ENCODE measurements around the gene WBP11. TPM values are rescaled to one million over a fixed set of nuclear protein-coding genes. Genes with fewer than 3 reads are reported as not detected.

Gene WBP11
- total and polyA plus RNA-seq, 2 of the 13 experiments (the other 11 are each of a cell fraction or from before 2014, with no cell fraction given): 7.6 to 31.0 TPM

DNA sequence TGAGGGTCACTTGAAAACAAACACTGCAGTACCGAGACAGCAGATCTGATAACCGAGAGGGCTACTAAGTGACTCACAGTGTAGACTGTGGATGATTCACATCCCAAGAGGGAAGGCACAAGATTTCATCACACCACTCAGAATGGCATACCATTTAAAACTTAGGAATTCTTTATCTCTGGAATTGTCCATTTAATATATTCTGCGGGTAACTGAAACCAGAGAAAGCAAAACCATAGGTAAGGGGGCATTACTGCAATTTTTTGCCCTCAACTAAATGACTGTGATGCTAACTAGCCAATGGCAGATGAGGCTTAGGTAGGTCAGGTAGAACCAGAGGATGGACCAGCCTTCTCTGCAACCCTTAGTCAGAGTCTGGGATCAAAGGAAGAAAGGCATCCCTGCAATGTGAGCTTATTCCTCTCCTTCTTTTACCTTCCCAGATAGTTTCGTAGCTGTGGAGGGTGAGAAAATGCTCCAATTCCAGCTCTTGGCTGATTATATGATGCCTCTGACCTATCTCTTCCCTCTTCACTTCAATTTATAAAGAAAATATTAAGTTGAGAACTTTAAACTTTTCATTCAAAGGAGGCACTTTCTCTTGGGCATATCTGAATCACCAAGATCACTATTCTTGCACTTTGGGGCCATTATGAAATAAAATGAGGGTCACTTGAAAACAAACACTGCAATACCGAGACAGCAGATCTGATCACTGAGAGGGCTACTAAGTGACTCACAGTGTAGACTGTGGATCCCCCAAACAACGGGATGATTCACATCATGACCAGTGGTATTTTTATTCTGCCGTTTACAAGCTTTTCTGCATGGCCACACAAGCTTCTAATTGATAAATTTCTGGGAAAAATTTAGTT, 33.3 kb upstream of the WBP11 start:
- no peaks in the 10 kb centered on the region for H3K9me3 ChIP-seq (ENCODE audit: low read length)
- H3K27me3 ChIP-seq (ENCODE audit: control insufficient read depth in 1 of 2, insufficient read depth in 2 of 2, low read length in 2 of 2): no peaks in the 10 kb centered on the region
- no TSS peak for BruUV-seq (replicated peaks)
- ATAC-seq (peak; percentile 80), DNase-seq (ENCODE audit: low spot score) (peak; percentile 68), FAIRE-seq (no peak)
- intact Hi-C loops (cut with micrococcal nuclease; ENCODE audit: unreplicated experiment): no loop called here
- no peak overlapping the region for H2AFZ ChIP-seq (ENCODE audit: low read length)
- ChIA-PET POLR2A (interaction anchor here (1.3 to 2.2 kb wide), 4 partner anchors 9 to 66 kb away, joined by 3 to 8 read pairs (median 5); partner anchors contain the start of genes C12orf60 and WBP11), CTCF (ENCODE audit: low intra/inter-chr PET ratio, low total read pairs) (no interaction called here)
- in situ Hi-C loops (cut with HindIII; ENCODE audit: extremely low pct_ligation_motif_present, low pct_unique_long_range_greater_than_20kb): no loop called here
- H3K79me2 ChIP-seq (ENCODE audit: insufficient read depth, low read length): peaks cover 36% of the 10 kb centered on the region
- H3K4me3 ChIP-seq (replicated peaks in 1 of 3; ENCODE audit: insufficient read depth in 1 of 3, low read depth in 2 of 3, low read length in 3 of 3): no peak overlapping the region
- no peak overlapping the region for H3K9ac ChIP-seq (ENCODE audit: insufficient read depth, low read depth, low read length)
- H3K4me1 ChIP-seq (ENCODE audit: insufficient read depth, low read length): peaks cover 76% of the 10 kb centered on the region
- H3K36me3 ChIP-seq (replicated peaks in 1 of 2; ENCODE audit: control insufficient read depth in 1 of 2, insufficient read depth in 2 of 2, low read length in 2 of 2): peaks cover 2 to 16% of the 10 kb centered on the region in 2 experiments; a peak in 3 of 5 replicates
- 29% methylated on average over 7 of the region's 7 CpGs for WGBS (ENCODE audit: low lambda C conversion rate)
- H3K4me2 ChIP-seq (ENCODE audit: low read depth, low read length): peak overlapping the region; percentile 46
- no peaks in the 10 kb centered on the region for H4K20me1 ChIP-seq (ENCODE audit: insufficient read depth, low read length)
- H3K27ac ChIP-seq (ENCODE audit: extremely low read length, insufficient read depth, low read length): peak overlapping the region; percentile 39
- TF ChIP-seq SSRP1 (CRISPR knock-in tag; IDR thresholded peaks at IDR 0.05) (no peak), ZNF10 (CRISPR knock-in tag; IDR thresholded peaks at IDR 0.05; ENCODE audit: borderline replicate concordance, low read depth) (no peak), FOSL1 (CRISPR knock-in tag; IDR thresholded peaks at IDR 0.05; ENCODE audit: borderline replicate concordance) (peak; percentile 60; the same call in 1 of the 2 replicates), ZBTB21 (CRISPR knock-in tag; IDR thresholded peaks at IDR 0.05) (no peak), FOSL2 (CRISPR knock-in tag; IDR thresholded peaks at IDR 0.05) (peak; percentile 95), ZNF777 (CRISPR knock-in tag; IDR thresholded peaks at IDR 0.05) (no peak), ZNF841 (CRISPR knock-in tag; IDR thresholded peaks at IDR 0.05; ENCODE audit: borderline replicate concordance) (no peak), CEBPB (IDR thresholded peaks at IDR 0.05; ENCODE audit: borderline replicate concordance, low read depth, low read length) (peak; percentile 66), POGZ (CRISPR knock-in tag; IDR thresholded peaks at IDR 0.05) (no peak)
- TF ChIP-seq, protein P1, sequence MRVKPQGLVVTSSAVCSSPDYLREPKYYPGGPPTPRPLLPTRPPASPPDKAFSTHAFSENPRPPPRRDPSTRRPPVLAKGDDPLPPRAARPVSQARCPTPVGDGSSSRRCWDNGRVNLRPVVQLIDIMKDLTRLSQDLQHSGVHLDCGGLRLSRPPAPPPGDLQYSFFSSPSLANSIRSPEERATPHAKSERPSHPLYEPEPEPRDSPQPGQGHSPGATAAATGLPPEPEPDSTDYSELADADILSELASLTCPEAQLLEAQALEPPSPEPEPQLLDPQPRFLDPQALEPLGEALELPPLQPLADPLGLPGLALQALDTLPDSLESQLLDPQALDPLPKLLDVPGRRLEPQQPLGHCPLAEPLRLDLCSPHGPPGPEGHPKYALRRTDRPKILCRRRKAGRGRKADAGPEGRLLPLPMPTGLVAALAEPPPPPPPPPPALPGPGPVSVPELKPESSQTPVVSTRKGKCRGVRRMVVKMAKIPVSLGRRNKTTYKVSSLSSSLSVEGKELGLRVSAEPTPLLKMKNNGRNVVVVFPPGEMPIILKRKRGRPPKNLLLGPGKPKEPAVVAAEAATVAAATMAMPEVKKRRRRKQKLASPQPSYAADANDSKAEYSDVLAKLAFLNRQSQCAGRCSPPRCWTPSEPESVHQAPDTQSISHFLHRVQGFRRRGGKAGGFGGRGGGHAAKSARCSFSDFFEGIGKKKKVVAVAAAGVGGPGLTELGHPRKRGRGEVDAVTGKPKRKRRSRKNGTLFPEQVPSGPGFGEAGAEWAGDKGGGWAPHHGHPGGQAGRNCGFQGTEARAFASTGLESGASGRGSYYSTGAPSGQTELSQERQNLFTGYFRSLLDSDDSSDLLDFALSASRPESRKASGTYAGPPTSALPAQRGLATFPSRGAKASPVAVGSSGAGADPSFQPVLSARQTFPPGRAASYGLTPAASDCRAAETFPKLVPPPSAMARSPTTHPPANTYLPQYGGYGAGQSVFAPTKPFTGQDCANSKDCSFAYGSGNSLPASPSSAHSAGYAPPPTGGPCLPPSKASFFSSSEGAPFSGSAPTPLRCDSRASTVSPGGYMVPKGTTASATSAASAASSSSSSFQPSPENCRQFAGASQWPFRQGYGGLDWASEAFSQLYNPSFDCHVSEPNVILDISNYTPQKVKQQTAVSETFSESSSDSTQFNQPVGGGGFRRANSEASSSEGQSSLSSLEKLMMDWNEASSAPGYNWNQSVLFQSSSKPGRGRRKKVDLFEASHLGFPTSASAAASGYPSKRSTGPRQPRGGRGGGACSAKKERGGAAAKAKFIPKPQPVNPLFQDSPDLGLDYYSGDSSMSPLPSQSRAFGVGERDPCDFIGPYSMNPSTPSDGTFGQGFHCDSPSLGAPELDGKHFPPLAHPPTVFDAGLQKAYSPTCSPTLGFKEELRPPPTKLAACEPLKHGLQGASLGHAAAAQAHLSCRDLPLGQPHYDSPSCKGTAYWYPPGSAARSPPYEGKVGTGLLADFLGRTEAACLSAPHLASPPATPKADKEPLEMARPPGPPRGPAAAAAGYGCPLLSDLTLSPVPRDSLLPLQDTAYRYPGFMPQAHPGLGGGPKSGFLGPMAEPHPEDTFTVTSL (CRISPR knock-in tag; IDR thresholded peaks at IDR 0.05; ENCODE audit: borderline replicate concordance): 0 out of 2 replicates have a peak, but pooled peaks have one; percentile 17
- TF ChIP-seq, protein P2, sequence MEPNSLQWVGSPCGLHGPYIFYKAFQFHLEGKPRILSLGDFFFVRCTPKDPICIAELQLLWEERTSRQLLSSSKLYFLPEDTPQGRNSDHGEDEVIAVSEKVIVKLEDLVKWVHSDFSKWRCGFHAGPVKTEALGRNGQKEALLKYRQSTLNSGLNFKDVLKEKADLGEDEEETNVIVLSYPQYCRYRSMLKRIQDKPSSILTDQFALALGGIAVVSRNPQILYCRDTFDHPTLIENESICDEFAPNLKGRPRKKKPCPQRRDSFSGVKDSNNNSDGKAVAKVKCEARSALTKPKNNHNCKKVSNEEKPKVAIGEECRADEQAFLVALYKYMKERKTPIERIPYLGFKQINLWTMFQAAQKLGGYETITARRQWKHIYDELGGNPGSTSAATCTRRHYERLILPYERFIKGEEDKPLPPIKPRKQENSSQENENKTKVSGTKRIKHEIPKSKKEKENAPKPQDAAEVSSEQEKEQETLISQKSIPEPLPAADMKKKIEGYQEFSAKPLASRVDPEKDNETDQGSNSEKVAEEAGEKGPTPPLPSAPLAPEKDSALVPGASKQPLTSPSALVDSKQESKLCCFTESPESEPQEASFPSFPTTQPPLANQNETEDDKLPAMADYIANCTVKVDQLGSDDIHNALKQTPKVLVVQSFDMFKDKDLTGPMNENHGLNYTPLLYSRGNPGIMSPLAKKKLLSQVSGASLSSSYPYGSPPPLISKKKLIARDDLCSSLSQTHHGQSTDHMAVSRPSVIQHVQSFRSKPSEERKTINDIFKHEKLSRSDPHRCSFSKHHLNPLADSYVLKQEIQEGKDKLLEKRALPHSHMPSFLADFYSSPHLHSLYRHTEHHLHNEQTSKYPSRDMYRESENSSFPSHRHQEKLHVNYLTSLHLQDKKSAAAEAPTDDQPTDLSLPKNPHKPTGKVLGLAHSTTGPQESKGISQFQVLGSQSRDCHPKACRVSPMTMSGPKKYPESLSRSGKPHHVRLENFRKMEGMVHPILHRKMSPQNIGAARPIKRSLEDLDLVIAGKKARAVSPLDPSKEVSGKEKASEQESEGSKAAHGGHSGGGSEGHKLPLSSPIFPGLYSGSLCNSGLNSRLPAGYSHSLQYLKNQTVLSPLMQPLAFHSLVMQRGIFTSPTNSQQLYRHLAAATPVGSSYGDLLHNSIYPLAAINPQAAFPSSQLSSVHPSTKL (CRISPR knock-in tag; IDR thresholded peaks at IDR 0.05): peak; percentile 18; the same call in 1 of the 2 replicates
- TF ChIP-seq, protein P3, sequence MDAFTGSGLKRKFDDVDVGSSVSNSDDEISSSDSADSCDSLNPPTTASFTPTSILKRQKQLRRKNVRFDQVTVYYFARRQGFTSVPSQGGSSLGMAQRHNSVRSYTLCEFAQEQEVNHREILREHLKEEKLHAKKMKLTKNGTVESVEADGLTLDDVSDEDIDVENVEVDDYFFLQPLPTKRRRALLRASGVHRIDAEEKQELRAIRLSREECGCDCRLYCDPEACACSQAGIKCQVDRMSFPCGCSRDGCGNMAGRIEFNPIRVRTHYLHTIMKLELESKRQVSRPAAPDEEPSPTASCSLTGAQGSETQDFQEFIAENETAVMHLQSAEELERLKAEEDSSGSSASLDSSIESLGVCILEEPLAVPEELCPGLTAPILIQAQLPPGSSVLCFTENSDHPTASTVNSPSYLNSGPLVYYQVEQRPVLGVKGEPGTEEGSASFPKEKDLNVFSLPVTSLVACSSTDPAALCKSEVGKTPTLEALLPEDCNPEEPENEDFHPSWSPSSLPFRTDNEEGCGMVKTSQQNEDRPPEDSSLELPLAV (CRISPR knock-in tag; conservative IDR thresholded peaks at IDR 0.05; ENCODE audit: low read depth): no peak
